ENCODE data around the gene HS3ST5.

DNA sequence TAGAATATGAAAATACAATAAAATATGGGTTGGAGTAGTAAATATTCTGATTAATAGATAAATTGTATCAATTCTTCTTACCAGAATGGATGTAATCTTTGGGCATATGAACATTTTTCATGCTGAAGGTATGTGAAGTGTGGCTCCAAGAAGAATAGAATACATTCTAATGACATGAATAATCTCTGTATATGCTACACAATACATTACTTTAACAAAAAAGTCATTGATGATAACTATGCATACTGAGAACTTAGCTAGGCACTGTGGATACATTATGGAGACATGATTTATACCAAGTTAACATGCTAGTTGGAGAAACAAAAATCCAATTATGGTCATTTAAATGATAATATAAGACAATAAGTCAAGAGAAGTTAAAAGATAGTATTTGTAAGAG, 309.2 kb downstream of the HS3ST5 start:
- TF ChIP-seq, protein P1, sequence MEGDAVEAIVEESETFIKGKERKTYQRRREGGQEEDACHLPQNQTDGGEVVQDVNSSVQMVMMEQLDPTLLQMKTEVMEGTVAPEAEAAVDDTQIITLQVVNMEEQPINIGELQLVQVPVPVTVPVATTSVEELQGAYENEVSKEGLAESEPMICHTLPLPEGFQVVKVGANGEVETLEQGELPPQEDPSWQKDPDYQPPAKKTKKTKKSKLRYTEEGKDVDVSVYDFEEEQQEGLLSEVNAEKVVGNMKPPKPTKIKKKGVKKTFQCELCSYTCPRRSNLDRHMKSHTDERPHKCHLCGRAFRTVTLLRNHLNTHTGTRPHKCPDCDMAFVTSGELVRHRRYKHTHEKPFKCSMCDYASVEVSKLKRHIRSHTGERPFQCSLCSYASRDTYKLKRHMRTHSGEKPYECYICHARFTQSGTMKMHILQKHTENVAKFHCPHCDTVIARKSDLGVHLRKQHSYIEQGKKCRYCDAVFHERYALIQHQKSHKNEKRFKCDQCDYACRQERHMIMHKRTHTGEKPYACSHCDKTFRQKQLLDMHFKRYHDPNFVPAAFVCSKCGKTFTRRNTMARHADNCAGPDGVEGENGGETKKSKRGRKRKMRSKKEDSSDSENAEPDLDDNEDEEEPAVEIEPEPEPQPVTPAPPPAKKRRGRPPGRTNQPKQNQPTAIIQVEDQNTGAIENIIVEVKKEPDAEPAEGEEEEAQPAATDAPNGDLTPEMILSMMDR (IDR thresholded peaks at IDR 0.05; ENCODE audit: extremely low read depth in 1 of 2, insufficient read depth in 1 of 2, low read depth in 1 of 2, low read length in 2 of 2), result no peak
- TF ChIP-seq, protein P2, sequence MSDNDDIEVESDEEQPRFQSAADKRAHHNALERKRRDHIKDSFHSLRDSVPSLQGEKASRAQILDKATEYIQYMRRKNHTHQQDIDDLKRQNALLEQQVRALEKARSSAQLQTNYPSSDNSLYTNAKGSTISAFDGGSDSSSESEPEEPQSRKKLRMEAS (IDR thresholded peaks at IDR 0.05; ENCODE audit: insufficient read depth, insufficient read length), result no peak
